NCI-H128 (cell line): ENCODE data around the gene GNAI2.
A peak's percentile ranks its signal among the peaks of the same experiment; 100 is the strongest.
"Not testable (repeated sequence)": the region's sequence is repeated elsewhere in the genome, so short reads cannot be mapped to it uniquely, and the experiment has no call there.

Experiments
- DNase-seq: peaks from one replicate; lab custom pipeline; 2025; ENCODE audit not compliant: unreplicated experiment; lab: John Stamatoyannopoulos, UW

The GNAI2 gene

GRCh38 chr3:50263478-50264382, 27.7 kb downstream of the GNAI2 start:
- no peak for DNase-seq

- DNase-seq, result no peak
Measured at GRCh38 chr3:50264383-50264963, 28.5 kb downstream of the GNAI2 start.

- no peak for DNase-seq
Measured at GRCh38 chr3:50264964-50265485, 29.0 kb downstream of the GNAI2 start.

GRCh38 chr3:50265571-50265970, 29.6 kb downstream of the GNAI2 start:
- no peak for DNase-seq

GRCh38 chr3:50266017-50266416, 30.0 kb downstream of the GNAI2 start:
- no peak for DNase-seq

GRCh38 chr3:50266836-50267235, 30.8 kb downstream of the GNAI2 start:
- no peak for DNase-seq

- DNase-seq, result no peak
Measured at GRCh38 chr3:50267280-50267913, 31.4 kb downstream of the GNAI2 start.

- DNase-seq, result no peak
Measured at GRCh38 chr3:50268276-50268675, 32.3 kb downstream of the GNAI2 start.

- no peak for DNase-seq
Measured at GRCh38 chr3:50268703-50269451, 32.9 kb downstream of the GNAI2 start, which contains the start of gene SEMA3B. Gene SEMA3B, plus strand, starts transcription at chr3:50269147. Its CDS starts 94 bp downstream, at chr3:50269241.

GRCh38 chr3:50269460-50269859, 33.5 kb downstream of the GNAI2 start:
- DNase-seq, result no peak

- DNase-seq, result no peak
Measured at GRCh38 chr3:50269977-50270413, 34.0 kb downstream of the GNAI2 start.

GRCh38 chr3:50270422-50271224, 34.6 kb downstream of the GNAI2 start:
- no peak for DNase-seq

- DNase-seq, result no peak
Measured at GRCh38 chr3:50271314-50271936, 35.4 kb downstream of the GNAI2 start.

GRCh38 chr3:50272538-50272910, 36.5 kb downstream of the GNAI2 start:
- DNase-seq, result not testable (repeated sequence)

- DNase-seq, result peak; percentile 75
Measured at GRCh38 chr3:50272911-50273688, 37.1 kb downstream of the GNAI2 start.

- no peak for DNase-seq
Measured at GRCh38 chr3:50273689-50274065, 37.7 kb downstream of the GNAI2 start.

- no peak for DNase-seq
Measured at GRCh38 chr3:50274371-50275104, 38.5 kb downstream of the GNAI2 start.
